HCT116 (cell line): ENCODE results near the gene ATXN7L1. TPM values are rescaled to one million over a fixed set of nuclear protein-coding genes. Genes with fewer than 3 reads are reported as not detected.

Experiments used
- ATAC-seq: fragments of 200-7000 bp; cut with Tn5 transposase; 2 replicates; pipeline ENCODE4 v1.9.1; 2020; ENCODE audit warnings: mild to moderate bottlenecking, moderate library complexity
- BruUV-seq: library from RNA; stranded (reverse); fragments of 400-500 nt; replicated peaks from 2 replicates; lab custom pipeline; 2021; lab: Mats Ljungman, UMichigan
- CTCF ChIA-PET: fragments of 300-600 bp; sonication (Branson Sonifier 250); formaldehyde crosslinking; loops from one replicate; lab custom pipeline; 2021; ENCODE audit warnings: antibody characterized with exemption; lab: Charles Lee
- POLR2A ChIA-PET: fragments of 300-600, 350-600 bp; sonication (Branson Sonifier 250); formaldehyde crosslinking; loops from one replicate; lab custom pipeline; 2021; ENCODE audit warnings: antibody characterized with exemption; lab: Charles Lee
- RAD21 ChIA-PET, 2 experiments: fragments of 300-600 bp; sonication (Branson Sonifier 250); formaldehyde crosslinking; loops; one replicate each; lab custom pipeline; 2023; ENCODE audit warnings: low total read pairs in 2 of 2; ENCODE audit not compliant: uncharacterized antibody in 2 of 2, unreplicated experiment in 2 of 2, low non-redundant PET in 1 of 2; lab: Charles Lee
- DNase-seq: peaks from one replicate; pipeline ENCODE4 v3.0.0-alpha.2; 2010; ENCODE audit warnings: low read depth, low spot score
- H2AFZ ChIP-seq: fragments of 200-600 bp; shearing (Covaris generic), sonication (generic); 2 replicates; pipeline ENCODE4 v1.6.1; 2017; ENCODE audit warnings: low read depth, mixed run types, mixed read lengths, antibody characterized with exemption, low read length; ENCODE audit not compliant: poor library complexity, severe bottlenecking
- H3K27ac ChIP-seq: 2 replicates; pipeline ENCODE4 v1.5.1; 2012; ENCODE audit warnings: low read depth, low read length
- H3K27me3 ChIP-seq: fragments of 200-600 bp; sonication (generic); 2 replicates; pipeline ENCODE4 v1.6.1; 2016; ENCODE audit warnings: mixed run types, low read length, mixed read lengths; ENCODE audit not compliant: insufficient read depth
- H3K36me3 ChIP-seq, 2 experiments: fragments of 200-500 bp in 1 of 2; fragments of 200-600 bp in 1 of 2; sonication (Bioruptor generic) in 1 of 2; sonication (generic) in 1 of 2; 2 replicates each; pipeline versions ENCODE4 v1.5.1 to v1.6.1; 2014 to 2016; ENCODE audit warnings: low read length in 2 of 2, inconsistent platforms in 1 of 2, mixed read lengths in 1 of 2, mixed run types in 1 of 2; ENCODE audit not compliant: insufficient read depth in 2 of 2, control insufficient read depth in 1 of 2
- H3K4me1 ChIP-seq, 2 experiments: fragments of 200-600 bp in 1 of 2; sonication (generic) in 1 of 2; 2 replicates each; pipeline versions ENCODE4 v1.5.1 to v1.6.1; 2012 to 2017; ENCODE audit warnings: low read length in 2 of 2, inconsistent platforms in 1 of 2, mild to moderate bottlenecking in 1 of 2, mixed read lengths in 1 of 2, mixed run types in 1 of 2, moderate library complexity in 1 of 2; ENCODE audit not compliant: insufficient read depth in 2 of 2, control insufficient read depth in 1 of 2
- H3K4me2 ChIP-seq: fragments of 200-600 bp; sonication (generic); 2 replicates; pipeline ENCODE4 v1.6.1; 2017; ENCODE audit warnings: mixed run types, low read length, mixed read lengths
- H3K4me3 ChIP-seq, 2 experiments: fragments of 200-600 bp in 1 of 2; sonication (generic) in 1 of 2; replicated peaks in 1 of 2; 2 replicates each; pipeline ENCODE4 v1.5.1; 2011 to 2016; ENCODE audit warnings: low read length in 2 of 2, control low read depth in 1 of 2, low read depth in 1 of 2, mild to moderate bottlenecking in 1 of 2, mixed read lengths in 1 of 2, mixed run types in 1 of 2
- H3K79me2 ChIP-seq: fragments of 200-600 bp; sonication (generic); 2 replicates; pipeline ENCODE4 v1.6.1; 2017; ENCODE audit warnings: mild to moderate bottlenecking, mixed run types, low read length, moderate library complexity, mixed read lengths; ENCODE audit not compliant: insufficient read depth
- H3K9ac ChIP-seq: fragments of 200-600 bp; sonication (generic); 2 replicates; pipeline ENCODE4 v1.6.1; 2016; ENCODE audit warnings: low read length, mixed read lengths
- H3K9me2 ChIP-seq: fragments of 200-600 bp; sonication (generic), shearing (Covaris generic); 2 replicates; pipeline ENCODE4 v1.6.1; 2017; ENCODE audit warnings: mixed run types, mild to moderate bottlenecking, moderate library complexity; ENCODE audit not compliant: insufficient read depth
- H3K9me3 ChIP-seq, 2 experiments: fragments of 200-500 bp in 1 of 2; fragments of 200-600 bp in 1 of 2; sonication (Bioruptor generic) in 1 of 2; sonication (generic) in 1 of 2; 2 replicates each; pipeline ENCODE4 v1.6.1; 2014 to 2017; ENCODE audit warnings: low read length in 2 of 2, mixed read lengths in 2 of 2, inconsistent platforms in 1 of 2, low read depth in 1 of 2, mild to moderate bottlenecking in 1 of 2, mixed run types in 1 of 2, moderate library complexity in 1 of 2; ENCODE audit not compliant: control insufficient read depth in 1 of 2, insufficient read depth in 1 of 2
- H4K20me1 ChIP-seq: fragments of 200-600 bp; sonication (generic), shearing (Covaris generic); 2 replicates; pipeline ENCODE4 v1.6.1; 2017; ENCODE audit warnings: mixed run types, mild to moderate bottlenecking, moderate library complexity; ENCODE audit not compliant: insufficient read depth
- CEBPB ChIP-seq: IDR thresholded peaks from 2 replicates; pipeline ENCODE4 v1.6.1; 2012; ENCODE audit warnings: low read depth
- EGR1 ChIP-seq: IDR thresholded peaks from 2 replicates; pipeline ENCODE4 v1.6.1; 2012; ENCODE audit warnings: low read depth
- EZH2 ChIP-seq: fragments of 200-600 bp; sonication (generic); IDR thresholded peaks from 2 replicates; pipeline ENCODE4 v1.6.1; 2017; ENCODE audit warnings: antibody characterized with exemption, mixed run types
- EZH2phosphoT487 ChIP-seq: fragments of 200-600 bp; IDR thresholded peaks from 2 replicates; pipeline ENCODE4 v1.6.1; 2018; ENCODE audit warnings: antibody characterized with exemption, borderline replicate concordance
- JUND ChIP-seq: IDR thresholded peaks from 2 replicates; pipeline ENCODE4 v1.6.1; 2012
- MAX ChIP-seq: IDR thresholded peaks from 2 replicates; pipeline ENCODE4 v1.6.1; 2012
- RAD21 ChIP-seq: IDR thresholded peaks from 2 replicates; pipeline ENCODE4 v1.6.1; 2012; ENCODE audit warnings: low read depth, mild to moderate bottlenecking
- REST ChIP-seq: IDR thresholded peaks from 2 replicates; pipeline ENCODE4 v1.6.1; 2012; ENCODE audit warnings: low read depth
- SIN3A ChIP-seq: IDR thresholded peaks from 2 replicates; pipeline ENCODE4 v1.6.1; 2012; ENCODE audit warnings: low read depth
- SRF ChIP-seq: IDR thresholded peaks from 2 replicates; pipeline ENCODE4 v1.6.1; 2012; ENCODE audit warnings: low read depth
- ZFX ChIP-seq: fragments of 450-650 bp; IDR thresholded peaks from 2 replicates; pipeline ENCODE4 v1.6.1; 2017
- intact Hi-C: fragments of 100-400 bp; cut with micrococcal nuclease; formaldehyde crosslinking; loops from 2 replicates; pipeline ENCODE4 v1.10.0; 2022
- total RNA-seq: library from RNA; stranded (reverse); gene quantifications from one replicate; pipeline ENCODE4 v1.2.1, GENCODE V29; 2021; ENCODE audit not compliant: unreplicated experiment
- TF ChIP-seq, protein P1 (sequence below): IDR thresholded peaks from 2 replicates; pipeline ENCODE4 v1.6.1; 2012

The ATXN7L1 gene
- total RNA-seq, 1 experiment from 2014 or later, result 11.5 TPM

DNA sequence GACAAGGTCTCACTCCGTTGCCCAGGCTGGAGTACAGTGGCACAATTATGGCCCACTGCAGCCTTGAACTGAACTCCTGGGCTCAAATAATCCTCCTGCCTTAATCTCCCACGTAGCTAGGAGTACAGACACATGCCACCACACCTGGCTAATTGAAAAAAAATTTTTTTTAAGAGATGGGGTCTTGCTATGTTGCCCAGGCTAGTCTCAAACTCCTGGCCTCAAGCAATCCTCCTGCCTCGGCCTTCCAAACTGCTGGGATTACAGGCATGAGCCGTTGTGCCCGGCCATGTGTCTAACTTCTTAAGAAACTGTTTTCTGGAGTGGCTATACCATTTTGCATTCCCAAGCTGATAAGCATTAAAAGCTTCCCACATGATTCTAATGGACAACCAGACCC is 285.6 kb downstream of the ATXN7L1 start:
- H3K4me2 ChIP-seq, result no peak overlapping the region
- RAD21 ChIA-PET, result no interaction called here
- H3K27ac ChIP-seq, result no peak overlapping the region
- DNase-seq, result no peak
- H2AFZ ChIP-seq, result no peak overlapping the region
- no peaks in the 10 kb centered on the region for H3K36me3 ChIP-seq
- no peaks in the 10 kb centered on the region for H4K20me1 ChIP-seq
- no peaks in the 10 kb centered on the region for H3K9me2 ChIP-seq
- POLR2A ChIA-PET, result no interaction called here
- no peaks in the 10 kb centered on the region for H3K79me2 ChIP-seq
- no peak overlapping the region for H3K9ac ChIP-seq
- CTCF ChIA-PET, result interaction anchor here (0.7 kb wide), 2 partner anchors 9 to 11 kb away, joined by 3 read pairs; no protein-coding TSS in a partner anchor
- ATAC-seq, result no peak
- no peaks in the 10 kb centered on the region for H3K9me3 ChIP-seq
- H3K4me1 ChIP-seq, result no peaks in the 10 kb centered on the region
- H3K4me3 ChIP-seq, result no peak overlapping the region
- H3K27me3 ChIP-seq, result no peaks in the 10 kb centered on the region
- intact Hi-C loops, result loop anchor here (5.0 kb wide), 1 partner anchor 188 kb away; no protein-coding TSS in a partner anchor
- BruUV-seq, result no TSS peak
- TF ChIP-seq MAX, result no peak
- TF ChIP-seq, protein P1, sequence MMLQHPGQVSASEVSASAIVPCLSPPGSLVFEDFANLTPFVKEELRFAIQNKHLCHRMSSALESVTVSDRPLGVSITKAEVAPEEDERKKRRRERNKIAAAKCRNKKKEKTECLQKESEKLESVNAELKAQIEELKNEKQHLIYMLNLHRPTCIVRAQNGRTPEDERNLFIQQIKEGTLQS, result no peak
- TF ChIP-seq JUND, result no peak
- no peak for TF ChIP-seq EGR1
- TF ChIP-seq ZFX, result no peak
- TF ChIP-seq REST, result no peak
- TF ChIP-seq SRF, result no peak
- TF ChIP-seq EZH2phosphoT487, result no peak
- TF ChIP-seq RAD21, result no peak
- no peak for TF ChIP-seq EZH2
- no peak for TF ChIP-seq CEBPB
- no peak for TF ChIP-seq SIN3A
